GM23248 (cell line): ENCODE measurements around the gene SAMD1. TPM values are rescaled to one million over a fixed set of nuclear protein-coding genes. Genes with fewer than 3 reads are reported as not detected.
A peak's percentile ranks its signal among the peaks of the same experiment; 100 is the strongest.

Source experiments
- DNase-seq: peaks from one replicate; pipeline ENCODE4 v3.0.0-alpha.2; 2015
- H2AFZ ChIP-seq: fragments of 200-600 bp; sonication (generic); 2 replicates; pipeline ENCODE4 v1.6.1; 2016; ENCODE audit warnings: antibody characterized with exemption
- H3F3A ChIP-seq: fragments of 200-600 bp; sonication (generic); 2 replicates; pipeline ENCODE4 v1.6.1; 2016; ENCODE audit warnings: mild to moderate bottlenecking, antibody characterized with exemption, mixed run types; ENCODE audit not compliant: insufficient read depth
- H3K27ac ChIP-seq: fragments of 200-600 bp; sonication (generic); 2 replicates; pipeline ENCODE4 v1.5.1; 2016; ENCODE audit warnings: mild to moderate bottlenecking
- H3K27me3 ChIP-seq: fragments of 200-600 bp; sonication (generic); replicated peaks from 2 replicates; pipeline ENCODE4 v1.6.1; 2016; ENCODE audit warnings: mild to moderate bottlenecking; ENCODE audit not compliant: insufficient read depth
- H3K36me3 ChIP-seq: fragments of 200-600 bp; sonication (generic); 2 replicates; pipeline ENCODE4 v1.6.1; 2016; ENCODE audit warnings: low read depth, mild to moderate bottlenecking
- H3K4me1 ChIP-seq: fragments of 200-600 bp; sonication (generic); 2 replicates; pipeline ENCODE4 v1.6.1; 2016; ENCODE audit warnings: mild to moderate bottlenecking; ENCODE audit not compliant: insufficient read depth
- H3K4me2 ChIP-seq: fragments of 200-600 bp; sonication (generic); one replicate; pipeline ENCODE4 v1.6.1; 2016; ENCODE audit warnings: mild to moderate bottlenecking; ENCODE audit not compliant: unreplicated experiment
- H3K4me3 ChIP-seq: fragments of 200-600 bp; sonication (generic); 2 replicates; pipeline ENCODE4 v1.5.1; 2016; ENCODE audit warnings: mild to moderate bottlenecking
- H3K79me2 ChIP-seq: fragments of 200-600 bp; sonication (generic); 2 replicates; pipeline ENCODE4 v1.6.1; 2016; ENCODE audit warnings: mild to moderate bottlenecking; ENCODE audit not compliant: insufficient read depth
- H3K9ac ChIP-seq: fragments of 200-600 bp; sonication (generic); 2 replicates; pipeline ENCODE4 v1.6.1; 2016; ENCODE audit warnings: mild to moderate bottlenecking
- H3K9me2 ChIP-seq: fragments of 200-600 bp; sonication (generic); 2 replicates; pipeline ENCODE4 v1.6.1; 2016; ENCODE audit warnings: mixed run types, mild to moderate bottlenecking, moderate library complexity; ENCODE audit not compliant: insufficient read depth
- H3K9me3 ChIP-seq: fragments of 200-600 bp; sonication (generic); one replicate; pipeline ENCODE4 v1.6.1; 2017; ENCODE audit warnings: low read depth
- H4K20me1 ChIP-seq: fragments of 200-600 bp; sonication (generic); 2 replicates; pipeline ENCODE4 v1.6.0; 2016; ENCODE audit not compliant: insufficient read depth
- EZH2 ChIP-seq: fragments of 200-600 bp; sonication (generic); IDR thresholded peaks from 2 replicates; pipeline ENCODE4 v1.6.1; 2018; ENCODE audit warnings: antibody characterized with exemption, mild to moderate bottlenecking; ENCODE audit not compliant: insufficient read depth, poor library complexity, severe bottlenecking
- EZH2phosphoT487 ChIP-seq: fragments of 200-600 bp; sonication (generic); IDR thresholded peaks from 2 replicates; pipeline ENCODE4 v1.6.1; 2018; ENCODE audit warnings: antibody characterized with exemption, moderate library complexity, mild to moderate bottlenecking, low read depth; ENCODE audit not compliant: insufficient read depth
- WGBS, 2 experiments: methylation state at CpG; one replicate each; pipeline ENCODE4 v1.1.6; 2015 to 2017; ENCODE audit warnings: low lambda C conversion rate in 2 of 2, low coverage in 1 of 2; ENCODE audit errors: missing lambda C conversion rate in 2 of 2; 5-methylcytosine and 5-hydroxymethylcytosine counted together
- in situ Hi-C: fragments of 300-500 bp; cut with MboI; formaldehyde crosslinking; loops from 2 replicates; pipeline ENCODE4 v1.15.0; 2020
- polyA plus RNA-seq: library from polyadenylated mRNA; unstranded; fragments of >200 nt; fragmentation: Nextera tagmentation; extraction: Ambion mirVana; gene quantifications from 2 replicates; pipeline ENCODE4 v1.2.1, GENCODE V29; 2016
- total RNA-seq: library from RNA; depleted of rRNA; stranded (reverse); fragments of >200 nt; shearing (Covaris generic); gene quantifications from 2 replicates; pipeline ENCODE4 v1.2.3, GENCODE V29; 2014

SAMD1 gene
- total and polyA plus RNA-seq, 2 experiments from 2014 or later, result 5.7 to 50.8 TPM

DNA sequence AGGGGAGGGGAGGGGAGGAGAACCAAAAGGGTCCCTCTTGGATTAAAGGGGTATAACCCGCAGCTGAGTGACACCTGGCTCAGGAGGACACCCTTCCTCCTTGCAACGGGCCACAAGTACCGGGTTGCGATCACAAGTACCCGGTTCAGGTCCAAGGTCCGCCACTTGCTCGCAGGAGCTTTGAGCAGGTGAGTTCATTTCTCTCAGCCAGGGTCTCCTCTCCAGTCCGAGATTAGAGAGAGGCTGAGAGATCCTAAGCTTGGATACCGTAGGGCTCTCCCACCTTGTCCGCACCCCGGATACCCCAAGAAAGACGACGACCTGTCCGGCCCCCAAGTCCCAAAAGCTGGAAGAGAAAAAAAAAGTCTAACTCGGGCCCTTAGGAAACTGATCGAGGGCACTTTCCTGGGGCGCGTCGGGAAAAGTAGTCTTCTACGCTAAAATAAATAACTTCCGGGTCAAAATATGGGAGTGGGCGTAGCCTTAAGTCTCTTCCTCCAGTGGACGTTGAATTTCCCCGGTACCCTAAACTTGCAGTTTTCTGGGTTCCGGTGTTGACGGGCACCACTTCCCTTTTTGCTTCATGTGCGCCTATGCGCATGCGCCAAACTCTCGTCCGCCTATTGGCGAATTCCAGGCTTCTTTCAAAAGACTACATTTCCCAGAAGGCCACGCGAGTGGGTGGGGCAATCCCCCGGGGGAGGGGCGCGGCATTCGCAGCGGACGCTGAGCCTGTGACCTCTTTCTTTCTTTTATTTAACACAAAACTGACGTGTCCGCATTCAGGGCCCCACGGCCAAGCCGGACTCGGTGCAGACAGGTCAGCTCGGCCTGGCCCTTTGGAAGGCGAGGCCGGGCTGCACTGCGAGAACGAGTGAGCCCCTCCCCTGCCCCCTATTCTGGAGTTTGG lies 9.4 kb downstream of the SAMD1 start:
- peak; percentile 99 for DNase-seq
- peak overlapping the region; percentile 89 for H3K4me3 ChIP-seq
- no peaks in the 10 kb centered on the region for H4K20me1 ChIP-seq
- no peaks in the 10 kb centered on the region for H3K9me2 ChIP-seq
- peak overlapping the region; percentile 93 for H3K9ac ChIP-seq
- in situ Hi-C loops, result no loop called here
- peak overlapping the region; percentile 76 for H3K27ac ChIP-seq
- peaks cover 6% of the 10 kb centered on the region for H3K4me1 ChIP-seq
- no peaks in the 10 kb centered on the region for H3K36me3 ChIP-seq
- peak overlapping the region; percentile 98 for H3K4me2 ChIP-seq
- H3K79me2 ChIP-seq, result peaks cover 18% of the 10 kb centered on the region
- H3K27me3 ChIP-seq, result no peaks in the 10 kb centered on the region
- H3F3A ChIP-seq, result peaks cover 8% of the 10 kb centered on the region; the same call in 1 of the 2 replicates
- peak overlapping the region; percentile 95 for H2AFZ ChIP-seq
- no peak for TF ChIP-seq EZH2
- TF ChIP-seq EZH2phosphoT487, result no peak
- 1% methylated on average over 43 to 50 of the region's 50 CpGs for WGBS, 2 experiments
- H3K9me3 ChIP-seq, result no peaks in the 10 kb centered on the region

DNA sequence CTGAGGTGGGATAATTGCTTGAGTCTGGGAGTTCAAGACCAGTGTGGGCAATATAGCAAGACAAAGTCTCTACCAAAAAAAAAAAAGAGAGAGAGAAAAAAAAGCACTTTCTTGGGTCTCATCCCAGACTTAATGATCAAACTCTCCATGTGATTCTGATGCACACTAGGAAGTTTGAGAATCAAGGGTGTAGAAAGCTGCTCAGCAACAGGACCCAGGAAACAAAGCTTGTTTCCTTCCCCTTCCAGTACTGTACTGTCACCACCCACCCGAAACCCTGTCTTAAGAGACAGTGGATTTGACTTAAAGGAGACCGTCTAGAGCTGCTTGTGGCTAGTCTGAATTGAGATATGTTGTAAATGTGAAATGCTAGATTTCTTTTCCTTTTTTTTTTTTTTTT lies 12.1 kb downstream of the SAMD1 start:
- in situ Hi-C loops, result loop anchor here (10.0 kb wide), 1 partner anchor 194 kb away; no protein-coding TSS in a partner anchor
- Histone ChIP-seq H3K4me1 (peaks cover 12% of the 10 kb centered on the region), H4K20me1 (no peaks in the 10 kb centered on the region), H3K27me3 (no peaks in the 10 kb centered on the region), H3F3A (no peaks in the 10 kb centered on the region), H3K9me3 (no peaks in the 10 kb centered on the region), H3K27ac (no peak overlapping the region), H2AFZ (no peak overlapping the region), H3K4me3 (no peak overlapping the region), H3K4me2 (no peak overlapping the region), H3K9ac (no peak overlapping the region), H3K79me2 (peaks cover 18% of the 10 kb centered on the region), H3K36me3 (no peaks in the 10 kb centered on the region), H3K9me2 (no peaks in the 10 kb centered on the region)
- peak; percentile 47 for DNase-seq
- TF ChIP-seq EZH2, result no peak
- no peak for TF ChIP-seq EZH2phosphoT487
- WGBS, 2 experiments, result 17 to 26% methylated on average over 2 of the region's 2 CpGs

DNA sequence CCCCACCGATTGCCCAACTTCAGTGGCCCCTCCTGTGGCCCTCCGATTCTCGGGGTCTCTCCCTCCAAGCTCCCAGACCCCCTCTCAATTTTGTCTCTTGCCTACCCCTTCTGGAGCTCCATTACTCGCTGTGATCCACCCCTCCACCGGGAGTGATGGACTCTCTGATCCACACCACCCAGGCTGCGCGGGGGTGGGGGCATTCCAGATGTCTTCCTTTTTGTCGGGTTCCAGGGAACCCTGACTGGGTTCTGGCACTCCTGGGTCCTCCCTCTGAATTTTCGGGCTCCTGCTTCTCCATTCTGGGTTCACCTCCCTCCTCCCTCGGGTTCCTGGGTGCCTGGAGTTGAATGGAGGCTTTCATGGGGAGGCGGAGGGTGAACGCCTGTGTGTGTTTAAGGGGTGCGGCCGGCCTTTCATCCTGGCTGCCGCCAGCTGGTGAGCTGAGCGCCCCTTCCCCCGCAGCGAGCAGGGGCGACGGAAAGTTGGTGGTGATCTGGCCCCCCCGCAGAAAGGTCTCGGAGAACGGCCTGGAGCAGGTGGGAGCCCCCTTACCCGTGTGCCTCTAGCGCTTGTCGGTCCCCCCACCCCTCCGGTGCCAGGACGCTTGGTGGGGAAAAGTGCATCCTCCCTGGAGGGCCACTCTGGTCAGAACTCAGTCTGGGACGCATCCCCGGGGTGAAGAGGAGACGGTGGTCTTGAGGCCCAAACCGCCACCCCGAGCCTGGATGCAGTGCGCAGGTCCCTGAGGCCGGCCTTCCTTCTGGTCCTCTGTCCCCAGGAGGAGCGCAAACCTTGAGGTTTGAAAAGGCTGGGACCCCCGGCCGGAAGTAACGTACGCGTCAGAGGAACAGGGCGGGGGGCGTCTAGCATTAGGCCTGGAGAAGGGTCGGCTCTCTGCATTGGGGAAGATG lies 16.4 kb downstream of the SAMD1 start:
- DNase-seq, result peak; percentile 59
- peak overlapping the region; percentile 76 for H3K9ac ChIP-seq
- in situ Hi-C loops, result loop anchor here (10.0 kb wide), 1 partner anchor 189 kb away; no protein-coding TSS in a partner anchor

DNA sequence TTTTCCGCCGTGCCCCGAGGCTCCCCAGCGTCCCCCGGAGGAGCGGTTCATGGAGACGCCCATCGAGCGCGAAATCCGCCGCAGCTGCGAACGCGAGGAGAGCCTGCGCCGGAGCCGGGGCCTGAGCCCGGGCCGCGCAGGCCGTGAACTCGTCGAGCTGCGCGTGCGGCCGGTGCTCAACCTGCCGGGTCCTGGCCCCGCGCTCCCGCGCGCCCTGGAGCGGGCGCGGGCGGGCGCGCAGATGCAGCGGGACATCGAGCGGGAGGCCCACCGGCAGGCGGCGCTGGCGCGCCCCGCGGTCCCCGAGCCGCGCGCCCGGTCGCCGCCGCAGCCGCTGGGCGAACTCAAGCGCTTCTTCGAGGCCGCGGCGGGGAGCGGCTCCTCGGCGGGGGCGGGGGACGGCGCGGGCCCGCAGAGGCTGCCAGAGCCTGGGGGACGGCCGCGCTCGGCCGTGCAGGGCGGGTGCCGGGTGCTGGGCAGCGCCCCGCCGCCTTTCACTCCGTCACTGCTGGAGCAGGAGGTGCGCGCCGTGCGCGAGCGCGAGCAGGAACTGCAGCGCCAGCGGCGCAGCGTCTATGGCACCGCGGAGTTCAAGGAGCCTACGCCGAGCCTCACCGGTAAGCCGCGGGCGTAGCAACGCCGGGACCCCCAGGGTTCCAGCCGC lies 17.2 kb downstream of the SAMD1 start:
- H3K27me3 ChIP-seq, result no peaks in the 10 kb centered on the region
- no peaks in the 10 kb centered on the region for H4K20me1 ChIP-seq
- no peaks in the 10 kb centered on the region for H3K9me3 ChIP-seq
- in situ Hi-C loops, result loop anchor here (10.0 kb wide), 1 partner anchor 189 kb away; no protein-coding TSS in a partner anchor
- H3K79me2 ChIP-seq, result no peaks in the 10 kb centered on the region
- H3K4me2 ChIP-seq, result peak overlapping the region; percentile 95
- 1% methylated on average over 52 to 56 of the region's 106 CpGs for WGBS, 2 experiments
- no peaks in the 10 kb centered on the region for H3F3A ChIP-seq
- peak overlapping the region; percentile 97 for H2AFZ ChIP-seq
- peak; percentile 92 for DNase-seq
- TF ChIP-seq EZH2 (no peak), EZH2phosphoT487 (no peak)
- no peaks in the 10 kb centered on the region for H3K9me2 ChIP-seq
- peak overlapping the region; percentile 92 for H3K4me3 ChIP-seq
- peak overlapping the region; percentile 40 for H3K27ac ChIP-seq
- no peaks in the 10 kb centered on the region for H3K36me3 ChIP-seq
- H3K4me1 ChIP-seq, result peaks cover 6% of the 10 kb centered on the region
- H3K9ac ChIP-seq, result peak overlapping the region; percentile 76

More for the DNA sequence above, 16.4 kb downstream of the SAMD1 start:
- Histone ChIP-seq H4K20me1 (no peaks in the 10 kb centered on the region), H3K4me3 (peak overlapping the region; percentile 92), H3K9me3 (no peaks in the 10 kb centered on the region), H3K4me2 (peak overlapping the region; percentile 95), H3K4me1 (peaks cover 6% of the 10 kb centered on the region), H3K36me3 (no peaks in the 10 kb centered on the region), H2AFZ (peak overlapping the region; percentile 97), H3K27me3 (no peaks in the 10 kb centered on the region), H3K9me2 (no peaks in the 10 kb centered on the region), H3F3A (no peaks in the 10 kb centered on the region), H3K79me2 (no peaks in the 10 kb centered on the region; the same call in 1 of the 2 replicates), H3K27ac (peak overlapping the region; percentile 40)
- WGBS, 2 experiments, result 1 to 2% methylated on average over 40 to 44 of the region's 44 CpGs
- TF ChIP-seq EZH2phosphoT487 (no peak), EZH2 (no peak)
